Esophagus squamous epithelium (tissue), 5 donors: ENCODE data around the gene CPTP. TPM values are rescaled to one million over a fixed set of nuclear protein-coding genes. Genes with fewer than 3 reads are reported as not detected.
A peak's percentile ranks its signal among the peaks of the same experiment; 100 is the strongest.

Experiments
- DNase-seq: peaks from one replicate; lab custom pipeline; 2025; lab: John Stamatoyannopoulos, UW
- H3K27ac ChIP-seq, 4 donors: fragments of 200-600 bp; sonication (generic); one replicate each; pipeline ENCODE4 v1.5.1; 2016 to 2019; ENCODE audit warnings: mild to moderate bottlenecking in 1 of 4
- H3K27me3 ChIP-seq, 4 donors: fragments of 200-600 bp; sonication (generic); 1 replicate in 3 of 4; 2 replicates in 1 of 4; pipeline versions ENCODE4 v1.5.1 to v1.6.0; 2017 to 2021; ENCODE audit warnings: antibody characterized with exemption in 1 of 4
- H3K36me3 ChIP-seq, 3 donors: fragments of 200-600 bp; sonication (generic); one replicate each; pipeline ENCODE4 v1.5.1; 2016 to 2019
- H3K4me1 ChIP-seq, 3 donors: fragments of 200-600 bp; sonication (generic); one replicate each; pipeline ENCODE4 v1.5.1; 2017 to 2019
- H3K4me3 ChIP-seq, 4 donors: fragments of 200-600 bp; sonication (generic); 1 replicate in 3 of 4; 2 replicates in 1 of 4; pipeline ENCODE4 v1.5.1; 2016 to 2019; ENCODE audit warnings: mild to moderate bottlenecking in 2 of 4, moderate library complexity in 1 of 4
- H3K9me3 ChIP-seq, 3 donors: fragments of 200-600 bp; sonication (generic); one replicate each; pipeline ENCODE4 v1.5.1; 2016 to 2019
- POLR2A ChIP-seq, 4 donors: fragments of 450-650 bp; IDR thresholded peaks; one replicate each; pipeline ENCODE4 v1.6.1; 2017; ENCODE audit warnings: antibody characterized with exemption in 4 of 4, mild to moderate bottlenecking in 4 of 4, moderate library complexity in 3 of 4
- WGBS, 2 donors: methylation state at CpG; one replicate each; pipeline ENCODE4 v1.1.5; 2018; 5-methylcytosine and 5-hydroxymethylcytosine counted together
- intact Hi-C: fragments of 100-400 bp; cut with DNase I; formaldehyde crosslinking; loops from one replicate; pipeline ENCODE4 v1.15.0; 2022
- total RNA-seq, 4 donors: library from RNA; depleted of rRNA; stranded (reverse); fragments of >200 nt; gene quantifications; one replicate each; pipeline ENCODE4 v1.1.0, GENCODE V29; 2016
- TF ChIP-seq, protein P1 (sequence below), 6 experiments: fragments of 450-650 bp in 4 of 6; fragments of 200-600 bp in 2 of 6; sonication (generic) in 2 of 6; IDR thresholded peaks; one replicate each; pipeline ENCODE4 v1.5.1; 2016 to 2019; ENCODE audit warnings: antibody characterized with exemption in 6 of 6, mild to moderate bottlenecking in 4 of 6, moderate library complexity in 4 of 6
- donor health status: DM: yes; HTN: yes; CAD: no.

The CPTP gene
- total RNA-seq, 4 donors from 2014 or later, result 27.7 to 75.2 (median 33.4) TPM

DNA sequence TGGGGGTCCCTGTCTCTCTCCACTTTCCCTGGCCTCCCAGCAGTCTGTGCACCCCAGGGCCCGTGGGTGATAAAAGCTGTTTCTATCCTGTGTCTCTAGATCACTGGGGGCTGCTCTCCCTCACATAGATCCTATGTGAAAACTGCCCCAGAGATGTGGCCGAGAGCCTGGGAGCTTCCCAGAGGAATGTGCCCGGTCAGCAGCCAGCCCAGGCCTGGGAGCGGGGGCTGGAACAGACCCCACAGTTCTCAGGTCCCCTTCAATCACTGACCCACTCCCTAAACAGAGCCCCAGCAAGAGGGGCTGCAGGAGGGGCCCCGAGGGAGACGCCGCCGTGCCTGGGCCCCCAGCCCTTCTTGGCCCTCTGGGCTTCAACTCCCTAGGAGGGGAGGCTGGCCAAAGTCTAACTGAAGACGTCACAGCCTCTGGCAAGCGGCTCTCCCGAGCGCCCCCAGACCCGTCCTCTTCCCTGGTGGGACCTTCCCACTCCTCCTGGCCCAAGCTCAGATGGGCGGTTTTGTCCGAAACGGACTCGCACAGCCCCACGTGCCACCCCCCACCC is 33.4 kb downstream of the CPTP start:
- H3K27me3 ChIP-seq, result peaks cover 0 to 87% (median 12%) of the 10 kb centered on the region in 4 donors
- intact Hi-C loops, result no loop called here
- H3K9me3 ChIP-seq, result no peaks in the 10 kb centered on the region
- peak overlapping the region; percentile 16 to 61 (median 46) for H3K4me3 ChIP-seq
- peaks cover 47 to 94% (median 51%) of the 10 kb centered on the region in 3 donors for H3K4me1 ChIP-seq
- DNase-seq, result no peak
- H3K27ac ChIP-seq, result peak overlapping the region; percentile 65 to 92 (median 85)
- peaks cover 0 to 10% (median 0%) of the 10 kb centered on the region in 3 donors for H3K36me3 ChIP-seq
- TF ChIP-seq, protein P1, sequence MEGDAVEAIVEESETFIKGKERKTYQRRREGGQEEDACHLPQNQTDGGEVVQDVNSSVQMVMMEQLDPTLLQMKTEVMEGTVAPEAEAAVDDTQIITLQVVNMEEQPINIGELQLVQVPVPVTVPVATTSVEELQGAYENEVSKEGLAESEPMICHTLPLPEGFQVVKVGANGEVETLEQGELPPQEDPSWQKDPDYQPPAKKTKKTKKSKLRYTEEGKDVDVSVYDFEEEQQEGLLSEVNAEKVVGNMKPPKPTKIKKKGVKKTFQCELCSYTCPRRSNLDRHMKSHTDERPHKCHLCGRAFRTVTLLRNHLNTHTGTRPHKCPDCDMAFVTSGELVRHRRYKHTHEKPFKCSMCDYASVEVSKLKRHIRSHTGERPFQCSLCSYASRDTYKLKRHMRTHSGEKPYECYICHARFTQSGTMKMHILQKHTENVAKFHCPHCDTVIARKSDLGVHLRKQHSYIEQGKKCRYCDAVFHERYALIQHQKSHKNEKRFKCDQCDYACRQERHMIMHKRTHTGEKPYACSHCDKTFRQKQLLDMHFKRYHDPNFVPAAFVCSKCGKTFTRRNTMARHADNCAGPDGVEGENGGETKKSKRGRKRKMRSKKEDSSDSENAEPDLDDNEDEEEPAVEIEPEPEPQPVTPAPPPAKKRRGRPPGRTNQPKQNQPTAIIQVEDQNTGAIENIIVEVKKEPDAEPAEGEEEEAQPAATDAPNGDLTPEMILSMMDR (IDR thresholded peaks at IDR 0.05), result no peak
- no peak for TF ChIP-seq POLR2A (IDR thresholded peaks at IDR 0.05)
- WGBS, 2 donors, result 6 to 20% methylated on average over 8 to 12 of the region's 18 CpGs

DNA sequence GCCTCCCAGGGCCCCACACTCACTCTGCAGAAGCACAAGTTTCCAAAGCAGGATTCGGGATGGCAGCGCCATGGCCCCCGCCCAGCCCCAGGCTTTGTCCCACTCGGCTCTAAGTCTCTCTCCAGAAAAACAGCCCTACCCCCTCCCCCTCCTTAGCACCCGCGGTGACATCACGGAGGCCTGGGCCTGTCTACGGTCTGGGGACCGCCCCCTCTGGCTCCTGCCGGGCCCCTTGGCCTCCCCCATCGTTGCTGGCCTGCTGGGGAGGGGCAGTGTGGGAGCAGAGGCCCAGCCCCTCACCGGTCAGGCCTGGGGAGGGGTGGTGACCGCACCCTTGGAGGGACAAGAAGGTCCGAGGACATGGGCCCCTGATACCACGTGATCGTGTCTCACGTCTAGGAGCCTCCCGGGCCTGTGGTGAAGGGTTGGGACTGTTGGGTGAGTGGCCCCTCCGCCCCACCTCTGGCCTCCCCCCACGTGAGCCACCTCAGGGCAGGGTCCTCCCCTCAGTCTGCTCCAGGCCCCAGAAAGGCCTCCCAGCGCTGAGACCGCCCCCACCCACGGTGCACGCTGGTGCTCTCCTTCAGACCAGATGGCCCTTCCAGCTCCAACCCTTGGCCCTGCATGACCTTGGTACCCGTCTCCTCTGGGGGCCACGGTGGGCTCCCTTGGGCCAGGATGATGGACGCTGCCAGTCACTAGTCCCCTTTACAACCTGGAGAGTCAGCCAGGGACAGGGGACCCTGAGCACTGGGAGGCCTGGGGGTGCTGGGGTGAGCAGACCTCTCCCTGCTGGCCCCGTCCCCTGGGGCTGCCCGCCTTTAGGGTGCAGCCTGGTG is 34.0 kb downstream of the CPTP start, which contains the start of gene MXRA8:
Gene MXRA8 (minus strand): TSS at position 123 of the 839 bp plus-strand sequence. CDS start 51 bp downstream, at position 72.
- H3K36me3 ChIP-seq, result peaks cover 0 to 3% (median 0%) of the 10 kb centered on the region in 3 donors
- 0% methylated on average over 2 of the region's 29 CpGs; no CpG with 5 or more reads in 1 of the 2 donors for WGBS, 2 donors
- peaks cover 42 to 87% (median 44%) of the 10 kb centered on the region in 3 donors for H3K4me1 ChIP-seq
- DNase-seq, result no peak
- intact Hi-C loops, result no loop called here
- H3K9me3 ChIP-seq, result no peaks in the 10 kb centered on the region
- peak in 1 of 4 donors; percentile 35 for TF ChIP-seq POLR2A (IDR thresholded peaks at IDR 0.05)
- TF ChIP-seq, protein P1 (IDR thresholded peaks at IDR 0.05), result no peak
- peaks cover 0 to 80% (median 9%) of the 10 kb centered on the region in 4 donors for H3K27me3 ChIP-seq
- peak within 1 kb of the TSS; percentile 65 to 92 (median 85) for H3K27ac ChIP-seq
- H3K4me3 ChIP-seq, result peak within 1 kb of the TSS; percentile 16 to 61 (median 46)

DNA sequence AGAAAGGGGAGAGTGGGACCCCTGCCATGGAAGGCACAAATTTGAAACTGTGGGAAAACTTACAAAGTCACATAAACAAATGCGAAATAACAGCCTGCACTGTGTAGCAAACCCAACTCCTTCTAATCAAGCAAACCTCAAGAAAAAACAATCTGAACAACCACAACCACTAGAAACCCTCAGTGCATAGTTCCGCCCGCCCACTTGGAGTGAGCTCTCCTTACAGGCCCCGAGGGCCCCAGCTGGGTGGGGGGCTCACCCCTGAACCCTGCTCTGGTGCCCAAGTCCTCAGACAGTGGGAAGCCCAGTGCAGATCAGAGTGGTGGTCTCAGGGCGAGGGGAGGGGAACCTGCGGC is 34.7 kb downstream of the CPTP start:
- intact Hi-C loops, result no loop called here
- 80% methylated on average over 1 to 2 of the region's 6 CpGs for WGBS, 2 donors
- no peak for DNase-seq

DNA sequence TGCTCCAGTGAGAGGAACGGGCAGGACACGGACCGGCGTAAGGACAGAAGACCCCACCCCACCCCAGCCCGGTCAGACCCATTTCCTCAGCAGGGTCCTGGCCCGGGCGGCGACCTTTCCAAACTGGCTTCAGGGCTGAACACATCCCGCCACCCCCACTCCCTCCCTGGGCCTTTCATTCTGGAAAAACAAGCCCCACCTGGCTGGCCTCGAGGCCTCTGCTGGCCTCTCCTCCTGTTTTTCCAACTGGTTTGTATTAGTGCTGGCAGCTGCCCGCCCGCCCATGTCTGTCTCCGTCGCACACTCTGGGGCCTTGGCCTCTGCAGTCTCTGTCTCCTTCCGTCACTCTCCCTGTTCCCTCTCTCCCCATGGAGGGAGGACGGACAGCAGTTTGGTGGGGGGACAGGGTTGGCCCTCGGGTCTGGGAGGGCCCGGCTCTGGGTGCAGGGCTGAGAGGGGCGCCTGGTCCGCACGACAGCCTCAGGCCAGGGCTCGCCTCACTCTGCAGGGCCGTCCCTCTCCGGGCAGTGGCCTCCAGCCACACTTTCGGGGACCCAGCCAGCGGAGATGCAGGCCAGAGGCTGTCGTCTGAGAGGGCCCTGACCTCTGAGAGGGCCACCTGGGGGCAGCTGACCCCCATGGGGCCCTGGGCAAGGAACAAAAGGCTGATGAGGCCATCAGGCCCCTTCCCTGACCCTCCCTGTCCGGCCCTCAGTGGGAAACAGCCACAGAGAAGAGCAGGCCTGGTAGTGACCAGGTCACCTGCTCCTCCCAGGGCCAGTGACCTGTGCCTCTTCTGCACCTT is 35.3 kb downstream of the CPTP start:
- TF ChIP-seq POLR2A (IDR thresholded peaks at IDR 0.05), result no peak
- TF ChIP-seq, protein P1 (IDR thresholded peaks at IDR 0.05), result no peak
- Histone ChIP-seq H3K9me3 (no peaks in the 10 kb centered on the region), H3K4me3 (peak overlapping the region in 1 of 4 donors; percentile 12)

More for the DNA sequence above, 34.7 kb downstream of the CPTP start:
- no peaks in the 10 kb centered on the region for H3K9me3 ChIP-seq
- peaks cover 35 to 81% (median 37%) of the 10 kb centered on the region in 3 donors for H3K4me1 ChIP-seq
- peaks cover 0 to 73% (median 6%) of the 10 kb centered on the region in 4 donors for H3K27me3 ChIP-seq
- H3K4me3 ChIP-seq, result peak overlapping the region in 1 of 4 donors; percentile 61
- TF ChIP-seq, protein P1 (IDR thresholded peaks at IDR 0.05), result no peak
- TF ChIP-seq POLR2A (IDR thresholded peaks at IDR 0.05), result no peak
- peak overlapping the region; percentile 65 to 92 (median 85) for H3K27ac ChIP-seq
- peaks cover 0 to 3% (median 0%) of the 10 kb centered on the region in 3 donors for H3K36me3 ChIP-seq

More for the DNA sequence above, 35.3 kb downstream of the CPTP start:
- WGBS, 2 donors, result 30 to 43% methylated on average over 6 to 7 of the region's 28 CpGs
- Histone ChIP-seq H3K27ac (peak overlapping the region; percentile 65 to 92 (median 85)), H3K36me3 (no peaks in the 10 kb centered on the region), H3K4me1 (peaks cover 31 to 75% (median 37%) of the 10 kb centered on the region in 3 donors), H3K27me3 (peaks cover 0 to 68% (median 4%) of the 10 kb centered on the region in 4 donors)
- intact Hi-C loops, result no loop called here
- DNase-seq, result no peak
